ENCODE measurements around the gene SIX4.

DNA sequence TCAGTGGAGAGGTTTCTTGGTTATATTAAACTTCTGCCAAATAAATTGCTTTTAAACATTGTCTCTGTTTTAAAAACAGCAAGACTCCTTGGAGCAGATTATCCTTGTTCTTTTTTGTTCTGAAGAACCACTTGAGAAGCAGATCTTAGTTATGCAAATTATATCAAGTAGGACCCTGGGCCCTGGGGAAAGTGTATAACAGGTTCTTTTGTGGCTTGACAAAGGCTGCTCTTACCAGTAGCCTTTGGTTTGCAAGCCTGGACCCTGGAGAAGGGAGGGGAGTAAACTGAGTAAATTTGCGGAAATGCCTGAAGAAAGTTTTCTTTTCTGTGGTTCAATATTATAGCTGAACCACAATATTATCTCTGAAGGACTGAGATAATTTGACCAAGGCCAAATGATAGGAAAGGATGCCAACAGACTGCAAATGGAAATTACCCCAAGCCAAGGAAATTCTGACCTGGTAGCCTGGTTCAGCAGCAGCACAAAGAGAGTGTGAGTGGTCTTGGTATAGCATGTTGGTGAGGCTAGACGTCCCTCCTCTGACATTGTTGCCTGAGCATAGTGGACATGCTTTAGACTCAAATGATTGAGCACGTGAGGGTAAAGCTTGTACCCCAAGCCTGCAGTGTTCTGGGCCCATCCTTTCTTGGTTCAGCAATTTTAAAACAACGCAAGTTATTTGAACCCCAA is 44.4 kb downstream of the SIX4 start:
- TF ChIP-seq, protein P1, sequence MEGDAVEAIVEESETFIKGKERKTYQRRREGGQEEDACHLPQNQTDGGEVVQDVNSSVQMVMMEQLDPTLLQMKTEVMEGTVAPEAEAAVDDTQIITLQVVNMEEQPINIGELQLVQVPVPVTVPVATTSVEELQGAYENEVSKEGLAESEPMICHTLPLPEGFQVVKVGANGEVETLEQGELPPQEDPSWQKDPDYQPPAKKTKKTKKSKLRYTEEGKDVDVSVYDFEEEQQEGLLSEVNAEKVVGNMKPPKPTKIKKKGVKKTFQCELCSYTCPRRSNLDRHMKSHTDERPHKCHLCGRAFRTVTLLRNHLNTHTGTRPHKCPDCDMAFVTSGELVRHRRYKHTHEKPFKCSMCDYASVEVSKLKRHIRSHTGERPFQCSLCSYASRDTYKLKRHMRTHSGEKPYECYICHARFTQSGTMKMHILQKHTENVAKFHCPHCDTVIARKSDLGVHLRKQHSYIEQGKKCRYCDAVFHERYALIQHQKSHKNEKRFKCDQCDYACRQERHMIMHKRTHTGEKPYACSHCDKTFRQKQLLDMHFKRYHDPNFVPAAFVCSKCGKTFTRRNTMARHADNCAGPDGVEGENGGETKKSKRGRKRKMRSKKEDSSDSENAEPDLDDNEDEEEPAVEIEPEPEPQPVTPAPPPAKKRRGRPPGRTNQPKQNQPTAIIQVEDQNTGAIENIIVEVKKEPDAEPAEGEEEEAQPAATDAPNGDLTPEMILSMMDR (IDR thresholded peaks at IDR 0.05) = no peak
- no peak for TF ChIP-seq POLR2A (IDR thresholded peaks at IDR 0.05)
- TF ChIP-seq POLR2AphosphoS5 (IDR thresholded peaks at IDR 0.05) = no peak

All from prostate gland (tissue), 2 donors.